HepG2 (cell line): ENCODE measurements around the gene WBP1. TPM values are rescaled to one million over a fixed set of nuclear protein-coding genes. Genes with fewer than 3 reads are reported as not detected.

ENCODE experiments used
- ATF3 ChIP-seq: sonication (generic); formaldehyde crosslinking; IDR thresholded peaks from 2 replicates; pipeline ENCODE4 v1.4.0; 2020; ENCODE audit warnings: missing genetic modification reagents
- CEBPZ ChIP-seq: IDR thresholded peaks from 2 replicates; pipeline ENCODE4 v1.6.1; 2012; ENCODE audit warnings: low read length, improper control_type of control experiment
- CREM ChIP-seq, 2 experiments: sonication (generic) in 1 of 2; formaldehyde crosslinking in 1 of 2; IDR thresholded peaks; 2 replicates each; pipeline versions ENCODE4 v1.4.0 to v1.6.1; 2016 to 2020; ENCODE audit warnings: antibody characterized with exemption in 1 of 2, mild to moderate bottlenecking in 1 of 2, missing genetic modification reagents in 1 of 2
- HES4 ChIP-seq: sonication (generic); formaldehyde crosslinking; IDR thresholded peaks from 2 replicates; pipeline ENCODE4 v1.9.0; 2021; ENCODE audit warnings: mild to moderate bottlenecking, missing genetic modification reagents, borderline replicate concordance
- MED13 ChIP-seq: sonication (generic); formaldehyde crosslinking; IDR thresholded peaks from 2 replicates; pipeline ENCODE4 v1.5.0; 2020; ENCODE audit warnings: missing genetic modification reagents
- NR2F6 ChIP-seq, 2 experiments: IDR thresholded peaks; 2 replicates each; pipeline ENCODE4 v1.6.1; 2016; ENCODE audit warnings: antibody characterized with exemption in 1 of 2, mild to moderate bottlenecking in 1 of 2
- SALL2 ChIP-seq: sonication (generic); formaldehyde crosslinking; IDR thresholded peaks from 2 replicates; pipeline ENCODE4 v1.8.1; 2023; ENCODE audit warnings: mild to moderate bottlenecking, missing genetic modification reagents, inconsistent platforms
- SMYD3 ChIP-seq: sonication (generic); formaldehyde crosslinking; IDR thresholded peaks from 2 replicates; pipeline ENCODE4 v1.8.1; 2023; ENCODE audit warnings: mild to moderate bottlenecking, missing genetic modification reagents
- SPEN ChIP-seq: sonication (generic); formaldehyde crosslinking; IDR thresholded peaks from 2 replicates; pipeline ENCODE4 v1.5.1; 2020; ENCODE audit warnings: low read depth, mild to moderate bottlenecking, missing genetic modification reagents
- YEATS2 ChIP-seq: sonication (generic); formaldehyde crosslinking; IDR thresholded peaks from 2 replicates; pipeline ENCODE4 v1.4.0; 2020; ENCODE audit warnings: missing genetic modification reagents, borderline replicate concordance
- ZHX2 ChIP-seq, 2 experiments: sonication (generic) in 1 of 2; formaldehyde crosslinking in 1 of 2; IDR thresholded peaks; 2 replicates each; pipeline versions ENCODE4 v1.6.1 to v1.9.0; 2014 to 2022; ENCODE audit warnings: antibody characterized with exemption in 1 of 2, borderline replicate concordance in 1 of 2, inconsistent platforms in 1 of 2, low read depth in 1 of 2, missing genetic modification reagents in 1 of 2
- ZNF17 ChIP-seq: sonication (generic); formaldehyde crosslinking; IDR thresholded peaks from 2 replicates; pipeline ENCODE4 v1.5.0; 2020; ENCODE audit warnings: mild to moderate bottlenecking, missing genetic modification reagents
- ZNF253 ChIP-seq: sonication (generic); formaldehyde crosslinking; IDR thresholded peaks from 2 replicates; pipeline ENCODE4 v1.8.0; 2022; ENCODE audit warnings: mild to moderate bottlenecking, missing genetic modification reagents, borderline replicate concordance
- ZNF260 ChIP-seq: sonication (generic); formaldehyde crosslinking; IDR thresholded peaks from 2 replicates; pipeline ENCODE4 v1.4.0; 2020; ENCODE audit warnings: missing genetic modification reagents, low read depth, mild to moderate bottlenecking, borderline replicate concordance
- ZNF263 ChIP-seq: sonication (generic); formaldehyde crosslinking; IDR thresholded peaks from 2 replicates; pipeline ENCODE4 v1.4.0; 2020; ENCODE audit warnings: missing genetic modification reagents
- polyA plus RNA-seq, 8 experiments: library from polyadenylated mRNA; depleted of rRNA in 3 of 8; stranded (reverse) in 7 of 8; unstranded in 1 of 8; fragments of >200 nt; fragmentation: Illumina TruSeq in 4 of 8; extraction: Trizol in 4 of 8; gene quantifications; 2 replicates each; pipeline versions ENCODE4 v1.2.1 to v1.2.3, GENCODE V29; 2011 to 2016; ENCODE audit warnings: low read depth in 4 of 8, missing spikeins in 1 of 8, mixed read lengths in 1 of 8; ENCODE audit not compliant: insufficient read depth in 1 of 8
- total RNA-seq, 5 experiments: library from RNA; depleted of rRNA; stranded (reverse); fragments of >200 nt; fragmentation: Illumina TruSeq; extraction: Trizol; gene quantifications; 2 replicates each; pipeline ENCODE4 v1.2.3, GENCODE V29; 2016; ENCODE audit warnings: low read depth in 1 of 5

WBP1 gene
- total and polyA plus RNA-seq, 2 of the 13 experiments (the other 11 are each of a cell fraction or from before 2014, with no cell fraction given), result 38.8 to 85.7 TPM

- TF ChIP-seq MED13 (CRISPR knock-in tag) (no peak; the same call in 1 of the 2 replicates), ZNF260 (CRISPR knock-in tag) (no peak), HES4 (CRISPR knock-in tag) (no peak), ZNF263 (peak; percentile 96), ZHX2 (IDR thresholded peaks at IDR 0.05; ENCODE audit: low read depth) (no peak), ZHX2 (CRISPR knock-in tag; IDR thresholded peaks at IDR 0.05; ENCODE audit: borderline replicate concordance) (no peak), CEBPZ (no peak), SPEN (peak; percentile 61), NR2F6 (IDR thresholded peaks at IDR 0.05) (peak; percentile 90), NR2F6 (CRISPR knock-in tag; IDR thresholded peaks at IDR 0.05) (peak; percentile 67), SALL2 (CRISPR knock-in tag) (0 out of 2 replicates have a peak, but pooled peaks have one; percentile 39), ZNF17 (no peak), ATF3 (CRISPR knock-in tag) (no peak), YEATS2 (CRISPR knock-in tag) (peak; percentile 23; the same call in 1 of the 2 replicates), SMYD3 (CRISPR knock-in tag) (peak; percentile 68; the same call in 1 of the 2 replicates), ZNF253 (CRISPR knock-in tag) (no peak), CREM (IDR thresholded peaks at IDR 0.05) (peak; percentile 94), CREM (CRISPR knock-in tag; IDR thresholded peaks at IDR 0.05) (no peak)
Measured at GRCh38 chr2:74488643-74489481, 30.6 kb downstream of the WBP1 start (continued).
